Right cardiac atrium (tissue), 5 donors: Measurements from ENCODE around the gene AMMECR1. TPM values are rescaled to one million over a fixed set of nuclear protein-coding genes. Genes with fewer than 3 reads are reported as not detected.

Experiments
- ATAC-seq, 2 donors: fragments of 200-7000 bp; cut with Tn5 transposase; one replicate each; pipeline versions ENCODE4 v1.8.0 to v1.9.1; 2020; ENCODE audit warnings: moderate library complexity in 2 of 2, mild to moderate bottlenecking in 1 of 2
- DNase-seq, 3 donors: peaks; one replicate each; pipeline ENCODE4 v3.0.0-alpha.2; 2020
- H3K27ac ChIP-seq: one replicate; pipeline ENCODE4 v1.5.1; 2013; ENCODE audit warnings: mild to moderate bottlenecking, low read length, control low read depth, moderate library complexity
- H3K27me3 ChIP-seq: one replicate; pipeline ENCODE4 v1.6.1; 2013; ENCODE audit not compliant: control insufficient read depth, insufficient read depth
- H3K4me1 ChIP-seq: one replicate; pipeline ENCODE4 v1.6.1; 2013; ENCODE audit warnings: low read length; ENCODE audit not compliant: control insufficient read depth, insufficient read depth
- H3K4me3 ChIP-seq: one replicate; pipeline ENCODE4 v1.5.1; 2013; ENCODE audit warnings: low read length, control low read depth
- H3K9me3 ChIP-seq: one replicate; pipeline ENCODE4 v1.6.1; 2013; ENCODE audit warnings: low read length; ENCODE audit not compliant: control insufficient read depth
- WGBS: extraction: QIAGEN DNeasy Blood & Tissue Kit; methylation state at CpG from one replicate; pipeline ENCODE4 v1.1.7; 2013; 5-methylcytosine and 5-hydroxymethylcytosine counted together
- intact Hi-C, 4 donors: fragments of 100-400 bp; cut with DNase I; formaldehyde crosslinking; loops; one replicate each; pipeline versions ENCODE4 v1.11.0 to v1.14.0; 2022 to 2023
- polyA plus RNA-seq: library from polyadenylated mRNA; stranded (reverse); fragments of 200-250 nt; gene quantifications from one replicate; pipeline ENCODE4 v1.2.3, GENCODE V29; 2013
- total RNA-seq, 4 donors: library from RNA; stranded (reverse); fragmentation: NEBNext Ultra II Directional; extraction: Animal tissue kit (Norgen Biotek cat#: 25700); gene quantifications; one replicate each; pipeline ENCODE4 v1.2.1, GENCODE V29; 2021
- donor health status: healthy with polysubstance abuse.
- donor health status: DM: no; HTN: yes; CAD: no.
- donor health status: DM: no; HTN: no; CAD: no.
- donor health status: DM: no; HTN: yes; CAD: no; lungs with severe emphysema.
- donor health status: DM: yes; HTN: yes; CAD: no.

AMMECR1 gene
- total and polyA plus RNA-seq, 5 donors: 0.77 to 3.1 (median 1.7) TPM

DNA sequence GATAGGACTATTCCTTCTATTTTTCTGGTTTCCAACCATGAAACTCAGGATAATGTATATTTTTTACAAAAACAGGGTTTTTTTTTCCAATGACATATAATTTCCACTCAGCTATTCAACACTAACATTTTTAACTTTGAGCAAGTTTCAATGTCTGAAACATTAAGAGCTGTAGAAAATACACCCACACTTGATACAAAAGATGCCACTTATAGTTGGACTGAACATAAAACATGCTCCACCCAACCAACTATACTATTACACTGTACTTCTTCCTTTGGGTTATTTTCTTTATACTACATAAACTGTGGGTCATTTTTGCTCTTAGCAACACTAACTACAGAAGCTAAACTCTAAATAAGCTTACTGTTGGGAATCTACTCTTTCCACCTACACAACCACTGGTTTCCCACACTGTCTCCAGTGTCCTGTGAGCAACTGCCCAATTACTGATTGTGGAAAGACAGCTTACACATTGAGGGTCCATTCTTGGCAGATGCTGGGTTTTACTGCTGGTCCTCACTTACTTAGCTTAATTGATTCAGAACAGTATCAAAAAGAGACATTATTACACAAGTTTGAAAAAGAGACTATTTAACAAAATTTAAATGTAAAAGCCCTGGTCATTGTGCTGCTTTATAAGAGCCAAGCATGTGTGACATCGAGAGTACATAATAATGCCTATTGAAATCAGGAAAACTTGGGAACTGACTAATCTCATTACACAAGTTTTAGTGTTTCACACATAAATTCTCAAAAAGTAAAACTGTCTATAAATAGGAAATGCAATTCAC lies 6.3 kb downstream of the AMMECR1 start:
- ATAC-seq (no peak), DNase-seq (no peak)
- no peak overlapping the region for H3K4me3 ChIP-seq
- no peaks in the 10 kb centered on the region for H3K27me3 ChIP-seq
- H3K27ac ChIP-seq: no peak overlapping the region
- no peaks in the 10 kb centered on the region for H3K4me1 ChIP-seq
- intact Hi-C loops: loop anchor here in 1 of 4 donors (10.0 kb wide), 1 partner anchor 117 kb away; no protein-coding TSS in a partner anchor
- 80% methylated on average over 1 of the region's 1 CpG for WGBS
- no peaks in the 10 kb centered on the region for H3K9me3 ChIP-seq

DNA sequence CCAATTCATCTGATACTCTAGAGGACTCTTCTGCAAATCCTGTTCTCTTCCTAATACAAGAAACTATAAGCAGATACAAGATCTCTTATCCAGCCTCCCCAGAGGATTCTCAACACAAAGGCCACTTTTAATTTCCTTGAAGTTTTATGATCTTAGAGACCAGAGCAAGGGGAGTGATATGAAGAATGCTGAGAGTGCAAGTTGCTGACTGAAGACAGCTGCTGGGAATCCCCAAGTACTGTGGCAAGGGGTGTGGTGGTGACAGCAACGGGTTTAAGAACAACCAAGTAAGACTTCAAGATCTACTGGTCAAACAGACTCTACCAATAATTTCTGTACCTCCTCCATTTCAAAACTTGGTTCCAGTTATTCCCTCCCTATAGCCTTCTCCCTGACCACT lies 7.0 kb downstream of the AMMECR1 start:
- Histone ChIP-seq H3K9me3 (no peaks in the 10 kb centered on the region), H3K4me3 (no peak overlapping the region), H3K4me1 (no peaks in the 10 kb centered on the region), H3K27me3 (no peaks in the 10 kb centered on the region), H3K27ac (no peak overlapping the region)
- no peak for ATAC-seq
- 39% methylated on average over 1 of the region's 1 CpG for WGBS
- DNase-seq: no peak
- intact Hi-C loops: loop anchor here in 1 of 4 donors (10.0 kb wide), 1 partner anchor 116 kb away; no protein-coding TSS in a partner anchor

DNA sequence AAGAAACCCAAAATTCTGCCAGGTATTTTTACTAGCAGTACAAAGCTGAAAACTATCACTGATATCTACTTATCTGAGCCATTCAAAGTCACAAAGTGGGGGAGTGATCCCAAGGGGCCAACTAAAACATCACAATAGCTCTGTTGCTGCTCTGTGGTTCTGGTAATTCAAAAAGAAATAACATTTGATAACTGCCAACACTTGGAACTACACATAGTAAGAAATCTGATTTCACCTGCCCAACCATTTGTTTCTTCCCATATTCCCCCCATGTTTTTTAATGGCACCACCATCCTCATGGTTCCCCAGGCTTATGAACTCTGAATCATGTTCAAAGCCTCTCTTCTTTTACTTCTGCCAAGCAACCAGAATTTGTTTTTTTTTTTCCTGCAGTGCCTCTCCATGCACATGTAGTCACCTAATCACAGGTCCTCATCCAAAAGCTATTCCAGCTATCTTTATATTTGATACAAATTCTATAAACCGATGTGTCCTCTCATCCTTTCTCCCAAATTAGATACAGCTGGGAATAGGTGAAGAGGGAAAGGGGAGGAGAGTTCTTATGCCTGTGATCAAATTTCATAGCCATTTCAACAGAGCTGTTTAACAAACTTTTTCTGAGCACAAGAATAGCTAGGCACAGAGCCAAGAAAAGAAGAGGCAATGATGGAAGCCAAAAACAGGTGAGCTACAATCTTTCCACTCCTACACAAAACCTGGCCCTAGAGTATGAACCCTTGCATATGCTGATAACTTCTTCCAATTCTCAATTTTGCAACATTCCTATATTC lies 7.7 kb downstream of the AMMECR1 start:
- ATAC-seq: no peak
- intact Hi-C loops: loop anchor here in 1 of 4 donors (10.0 kb wide), 1 partner anchor 115 kb away; no protein-coding TSS in a partner anchor

DNA sequence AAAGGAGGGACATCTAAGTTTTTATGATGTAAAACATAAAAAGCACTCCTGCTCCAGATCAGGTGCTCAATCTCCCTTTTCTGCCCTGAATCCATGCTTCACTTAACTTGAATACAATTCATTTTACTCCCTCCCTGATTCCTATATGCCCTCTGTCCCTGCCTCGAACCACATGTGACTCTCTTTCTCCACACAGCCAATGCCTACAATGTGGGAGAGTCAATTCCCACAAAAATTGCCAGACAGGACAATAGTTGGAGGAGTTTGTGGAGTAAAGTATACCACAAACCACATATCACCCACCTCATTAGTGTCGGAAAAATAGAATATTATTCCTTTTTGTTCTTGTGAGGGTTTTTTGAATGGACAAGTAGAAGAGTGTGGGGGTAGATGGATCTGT lies 9.7 kb downstream of the AMMECR1 start:
- no peaks in the 10 kb centered on the region for H3K27me3 ChIP-seq
- no peak for DNase-seq
- WGBS: 98% methylated on average over 2 of the region's 2 CpGs
- intact Hi-C loops: no loop called here
- H3K27ac ChIP-seq: no peak overlapping the region
- no peak for ATAC-seq
- H3K9me3 ChIP-seq: no peaks in the 10 kb centered on the region
- no peaks in the 10 kb centered on the region for H3K4me1 ChIP-seq
- no peak overlapping the region for H3K4me3 ChIP-seq

More for the DNA sequence above, 7.7 kb downstream of the AMMECR1 start:
- 44% methylated on average over 1 of the region's 1 CpG for WGBS
- no peak overlapping the region for H3K4me3 ChIP-seq
- H3K27ac ChIP-seq: no peak overlapping the region
- H3K9me3 ChIP-seq: no peaks in the 10 kb centered on the region
- H3K27me3 ChIP-seq: no peaks in the 10 kb centered on the region
- no peak for DNase-seq
- H3K4me1 ChIP-seq: no peaks in the 10 kb centered on the region

DNA sequence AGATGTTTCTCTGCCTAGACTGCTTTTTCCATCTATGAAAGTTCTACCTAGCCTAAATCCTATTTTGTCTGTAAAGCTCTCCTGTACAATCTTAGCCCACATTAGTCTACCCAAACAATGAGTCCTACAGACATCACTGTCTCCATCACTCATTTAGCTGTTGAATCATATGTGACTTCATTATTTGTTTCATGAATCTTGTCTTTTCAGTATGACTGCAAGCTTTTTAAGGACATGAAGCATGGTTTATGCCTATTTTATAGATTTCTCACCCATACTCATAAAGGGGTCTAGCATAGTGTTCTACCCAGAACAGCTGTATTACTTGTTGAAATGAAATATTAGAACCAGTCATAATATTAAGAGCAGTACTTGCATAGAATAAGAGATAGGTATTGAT lies 13.0 kb downstream of the AMMECR1 start:
- Histone ChIP-seq H3K9me3 (no peaks in the 10 kb centered on the region), H3K4me3 (no peak overlapping the region), H3K27ac (no peak overlapping the region), H3K27me3 (no peaks in the 10 kb centered on the region), H3K4me1 (no peaks in the 10 kb centered on the region)
- no peak for ATAC-seq
- intact Hi-C loops: no loop called here
- no peak for DNase-seq

DNA sequence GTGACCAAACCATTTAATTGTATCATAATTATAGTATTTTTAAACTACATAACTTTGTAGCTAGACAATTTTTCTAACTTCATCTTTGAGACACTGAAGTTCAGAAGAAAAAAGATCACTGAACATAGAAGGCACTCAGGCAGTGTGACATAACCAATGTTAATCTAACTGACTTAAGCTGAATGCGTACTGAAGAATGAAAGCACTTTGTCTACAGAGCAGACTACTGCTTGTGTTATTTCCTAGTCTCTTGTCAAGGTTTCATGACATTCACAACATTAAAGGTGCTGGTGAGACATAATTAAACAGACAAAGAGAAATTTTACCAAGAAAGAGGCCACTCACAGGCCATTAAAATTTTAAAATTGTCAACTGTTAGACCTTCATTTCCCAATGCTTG lies 13.5 kb downstream of the AMMECR1 start:
- ATAC-seq (no peak), DNase-seq (no peak)
- WGBS: 74% methylated on average over 1 of the region's 1 CpG
- Histone ChIP-seq H3K9me3 (no peaks in the 10 kb centered on the region), H3K27me3 (no peaks in the 10 kb centered on the region), H3K27ac (no peak overlapping the region), H3K4me1 (no peaks in the 10 kb centered on the region), H3K4me3 (no peak overlapping the region)
- intact Hi-C loops: no loop called here

DNA sequence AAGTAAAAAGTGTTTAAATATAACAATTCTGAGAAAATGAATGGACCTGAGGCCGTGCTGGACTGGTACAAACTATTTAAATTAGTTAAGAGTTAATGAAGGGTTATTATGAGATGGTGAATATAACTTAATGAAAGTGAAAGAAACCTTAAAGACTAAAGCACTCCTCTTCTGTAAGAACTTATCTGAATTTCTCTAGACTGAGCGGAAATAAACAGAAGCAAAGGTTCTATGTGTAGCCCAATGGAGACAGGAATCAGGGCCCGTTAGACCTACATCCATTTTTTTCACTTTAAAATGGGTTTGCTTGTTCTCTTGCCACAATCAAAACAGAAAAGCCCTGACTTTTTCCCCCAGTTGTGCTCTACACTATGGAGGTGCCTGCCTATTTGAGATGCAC lies 14.9 kb downstream of the AMMECR1 start:
- H3K4me3 ChIP-seq: no peak overlapping the region
- no peaks in the 10 kb centered on the region for H3K27me3 ChIP-seq
- WGBS: 95% methylated on average over 3 of the region's 3 CpGs
- ATAC-seq: no peak
- H3K27ac ChIP-seq: no peak overlapping the region
- intact Hi-C loops: no loop called here
- H3K9me3 ChIP-seq: no peaks in the 10 kb centered on the region
- DNase-seq: no peak
- H3K4me1 ChIP-seq: no peaks in the 10 kb centered on the region

DNA sequence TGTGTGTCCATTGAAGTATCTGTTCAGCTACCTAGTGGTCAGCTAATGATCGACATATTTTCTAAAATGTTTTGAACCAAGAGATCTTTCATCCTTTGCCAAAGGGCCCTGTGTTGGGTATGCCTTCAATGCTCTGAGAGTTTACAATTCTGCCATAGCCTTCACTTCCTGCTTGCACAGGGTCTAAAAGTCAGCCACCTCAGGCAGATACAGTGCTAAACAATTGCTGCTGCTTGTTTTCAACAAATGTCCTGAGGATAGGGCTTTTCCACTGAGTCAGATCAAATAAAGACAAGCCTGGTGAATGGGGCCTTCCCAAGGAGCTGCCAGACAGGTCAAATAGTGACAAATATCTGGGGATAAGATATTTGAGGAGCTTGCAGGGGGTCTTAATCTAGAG lies 16.7 kb downstream of the AMMECR1 start:
- ATAC-seq: no peak
- WGBS: 100% methylated on average over 1 of the region's 1 CpG
- no peak overlapping the region for H3K27ac ChIP-seq

DNA sequence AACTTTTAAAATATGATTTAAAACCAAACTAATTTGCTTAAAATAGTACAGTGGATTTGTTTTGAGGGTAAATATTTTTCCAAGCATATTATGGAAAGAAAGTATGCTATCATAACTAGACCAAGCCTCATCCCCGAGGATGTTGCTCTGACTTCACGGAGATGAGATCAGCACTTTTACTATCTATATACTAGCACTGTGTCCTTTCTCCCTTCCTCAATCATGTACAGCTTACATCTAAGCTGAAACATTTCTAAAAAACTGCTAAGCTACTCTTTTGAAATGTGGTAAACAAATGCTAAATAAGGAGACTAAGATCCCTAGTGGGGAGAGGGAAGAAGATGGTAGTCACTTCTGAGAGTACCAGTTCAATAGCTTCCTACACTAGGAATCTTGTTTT lies 23.8 kb downstream of the AMMECR1 start:
- DNase-seq (no peak), ATAC-seq (no peak)
- 85% methylated on average over 2 of the region's 2 CpGs for WGBS
- H3K4me3 ChIP-seq: no peak overlapping the region
- no peaks in the 10 kb centered on the region for H3K9me3 ChIP-seq
- H3K27me3 ChIP-seq: no peaks in the 10 kb centered on the region
- intact Hi-C loops: no loop called here
- H3K27ac ChIP-seq: no peak overlapping the region
- no peaks in the 10 kb centered on the region for H3K4me1 ChIP-seq

More for the DNA sequence above, 16.7 kb downstream of the AMMECR1 start:
- no peak for DNase-seq
- no peaks in the 10 kb centered on the region for H3K9me3 ChIP-seq
- intact Hi-C loops: no loop called here
- no peaks in the 10 kb centered on the region for H3K27me3 ChIP-seq
- H3K4me3 ChIP-seq: no peak overlapping the region
- no peaks in the 10 kb centered on the region for H3K4me1 ChIP-seq

DNA sequence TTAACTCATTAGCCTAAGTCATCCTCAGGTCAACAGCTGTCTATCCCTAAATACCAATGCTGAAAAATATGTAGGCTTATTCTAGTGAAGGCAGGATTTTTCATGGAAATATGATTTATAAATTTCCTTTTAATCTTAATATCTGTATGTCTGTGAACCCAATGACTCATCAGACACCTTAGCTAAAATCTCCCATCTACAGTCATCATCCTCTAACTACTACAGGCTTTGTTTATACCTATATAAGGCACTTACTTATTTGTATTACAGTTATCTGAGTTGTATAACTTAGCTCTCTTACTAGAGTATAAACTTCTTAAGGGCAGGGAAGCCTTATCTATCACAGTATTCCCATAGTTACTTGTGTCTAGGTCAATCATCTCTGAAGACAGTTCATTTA lies 24.2 kb downstream of the AMMECR1 start:
- H3K27ac ChIP-seq: no peak overlapping the region
- no peak for DNase-seq
- no peaks in the 10 kb centered on the region for H3K4me1 ChIP-seq
- ATAC-seq: no peak
- H3K4me3 ChIP-seq: no peak overlapping the region
- no peaks in the 10 kb centered on the region for H3K9me3 ChIP-seq
- no peaks in the 10 kb centered on the region for H3K27me3 ChIP-seq
- intact Hi-C loops: no loop called here

DNA sequence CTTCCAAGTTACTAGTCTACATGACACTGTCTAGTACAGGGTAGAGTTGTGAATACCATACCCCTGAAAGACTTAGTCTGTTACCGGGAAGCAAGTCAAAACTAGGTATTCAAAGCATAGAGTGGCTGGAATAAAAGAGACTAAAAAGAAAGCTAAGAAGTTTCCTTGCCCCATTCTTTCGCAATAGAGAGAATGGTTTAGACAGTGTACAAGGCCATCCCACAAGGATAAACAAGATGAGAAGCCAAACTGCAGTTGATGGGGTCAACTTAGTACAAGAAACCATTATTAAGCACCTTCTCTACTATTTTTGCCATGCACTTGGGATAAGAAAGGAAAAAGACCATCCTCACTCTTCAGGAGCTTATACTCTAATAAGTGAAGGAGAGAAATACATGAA lies 30.3 kb downstream of the AMMECR1 start:
- intact Hi-C loops: no loop called here
- Histone ChIP-seq H3K27ac (no peak overlapping the region), H3K27me3 (no peaks in the 10 kb centered on the region), H3K4me1 (no peaks in the 10 kb centered on the region), H3K4me3 (no peak overlapping the region), H3K9me3 (no peaks in the 10 kb centered on the region)
- DNase-seq: no peak
- WGBS: 98% methylated on average over 2 of the region's 2 CpGs
- no peak for ATAC-seq
